COLO829 (cell line): Measurements from ENCODE around the gene LAMB3.

Experiments
- DNase-seq: peaks from one replicate; pipeline ENCODE4 v3.0.0; 2012; ENCODE audit warnings: low spot score

Gene LAMB3

DNA sequence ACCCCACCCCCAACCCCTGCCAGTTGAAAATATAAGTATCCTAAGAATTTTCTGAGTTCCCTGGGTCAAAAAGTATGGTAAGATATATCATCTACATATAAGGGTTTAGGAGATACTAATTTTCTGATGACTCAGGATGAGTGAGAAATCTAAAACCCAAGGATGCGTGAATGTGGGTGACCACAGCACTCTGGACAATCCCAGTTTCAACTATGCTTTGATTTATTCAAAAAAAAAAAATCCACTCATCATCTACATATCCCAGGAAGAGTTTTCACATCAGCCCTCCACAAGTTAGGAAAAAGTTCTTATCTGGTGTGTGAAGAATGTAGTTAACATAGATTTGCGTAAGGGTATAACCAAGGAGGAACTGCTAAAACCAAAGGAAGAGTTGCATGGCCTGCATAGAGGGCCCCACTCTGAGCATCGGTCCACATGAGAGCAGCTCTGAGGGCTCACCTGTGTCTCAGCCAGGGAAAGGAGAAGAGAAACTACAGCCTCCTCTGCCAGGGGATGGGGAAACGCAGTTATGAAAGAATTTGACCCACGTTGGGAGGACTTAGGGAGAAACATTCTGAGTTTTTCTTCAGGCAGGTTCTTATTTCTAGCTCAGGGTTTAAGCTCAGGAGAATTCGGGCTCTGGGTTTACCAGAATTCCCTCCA, 18.8 kb downstream of the LAMB3 start:
- DNase-seq: no peak

- DNase-seq: no peak
Measured at GRCh38 chr1:209630383-209631225, 21.6 kb downstream of the LAMB3 start.

- no peak for DNase-seq
Measured at GRCh38 chr1:209629621-209630382, 22.4 kb downstream of the LAMB3 start.

DNA sequence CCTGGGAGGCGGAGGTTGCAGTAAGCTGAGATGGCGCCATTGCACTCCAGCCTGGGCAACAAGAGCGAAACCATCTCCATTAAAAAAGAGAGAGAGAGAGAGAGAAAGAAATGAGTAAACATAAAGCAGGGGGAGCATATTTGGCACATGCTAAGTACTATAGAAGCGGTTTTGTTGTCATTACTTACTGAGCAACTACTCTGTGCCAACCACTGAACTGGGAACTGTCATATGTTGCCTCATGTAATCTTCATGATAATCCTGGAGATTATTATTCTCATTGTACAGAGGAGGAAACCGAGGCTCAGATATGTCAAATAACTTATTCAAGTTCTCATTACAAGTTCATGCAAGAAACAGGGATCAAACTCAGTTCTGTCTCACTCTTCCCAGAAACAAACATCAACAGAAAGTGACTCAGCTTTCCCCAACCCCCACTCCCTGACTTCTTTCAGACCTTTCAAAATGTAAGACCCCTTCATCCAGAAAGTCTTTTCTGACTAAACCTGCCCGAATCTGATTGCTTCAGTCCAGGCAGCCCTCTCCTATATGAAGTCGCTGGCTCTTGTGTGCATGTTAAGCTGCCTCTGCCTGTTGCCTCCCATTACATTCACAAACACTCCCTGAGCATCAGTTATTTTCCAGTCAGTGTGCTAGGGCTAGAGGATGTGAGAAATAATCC, 23.5 kb downstream of the LAMB3 start:
- no peak for DNase-seq

- DNase-seq: peak; percentile 66
Measured at GRCh38 chr1:209627732-209628196, 24.5 kb downstream of the LAMB3 start.

GRCh38 chr1:209627027-209627731, 25.0 kb downstream of the LAMB3 start:
- DNase-seq: no peak

GRCh38 chr1:209626346-209627026, 25.7 kb downstream of the LAMB3 start:
- DNase-seq: no peak

- no peak for DNase-seq
Measured at GRCh38 chr1:209625791-209626285, 26.4 kb downstream of the LAMB3 start.

- no peak for DNase-seq
Measured at GRCh38 chr1:209624558-209625549, 27.4 kb downstream of the LAMB3 start.

DNA sequence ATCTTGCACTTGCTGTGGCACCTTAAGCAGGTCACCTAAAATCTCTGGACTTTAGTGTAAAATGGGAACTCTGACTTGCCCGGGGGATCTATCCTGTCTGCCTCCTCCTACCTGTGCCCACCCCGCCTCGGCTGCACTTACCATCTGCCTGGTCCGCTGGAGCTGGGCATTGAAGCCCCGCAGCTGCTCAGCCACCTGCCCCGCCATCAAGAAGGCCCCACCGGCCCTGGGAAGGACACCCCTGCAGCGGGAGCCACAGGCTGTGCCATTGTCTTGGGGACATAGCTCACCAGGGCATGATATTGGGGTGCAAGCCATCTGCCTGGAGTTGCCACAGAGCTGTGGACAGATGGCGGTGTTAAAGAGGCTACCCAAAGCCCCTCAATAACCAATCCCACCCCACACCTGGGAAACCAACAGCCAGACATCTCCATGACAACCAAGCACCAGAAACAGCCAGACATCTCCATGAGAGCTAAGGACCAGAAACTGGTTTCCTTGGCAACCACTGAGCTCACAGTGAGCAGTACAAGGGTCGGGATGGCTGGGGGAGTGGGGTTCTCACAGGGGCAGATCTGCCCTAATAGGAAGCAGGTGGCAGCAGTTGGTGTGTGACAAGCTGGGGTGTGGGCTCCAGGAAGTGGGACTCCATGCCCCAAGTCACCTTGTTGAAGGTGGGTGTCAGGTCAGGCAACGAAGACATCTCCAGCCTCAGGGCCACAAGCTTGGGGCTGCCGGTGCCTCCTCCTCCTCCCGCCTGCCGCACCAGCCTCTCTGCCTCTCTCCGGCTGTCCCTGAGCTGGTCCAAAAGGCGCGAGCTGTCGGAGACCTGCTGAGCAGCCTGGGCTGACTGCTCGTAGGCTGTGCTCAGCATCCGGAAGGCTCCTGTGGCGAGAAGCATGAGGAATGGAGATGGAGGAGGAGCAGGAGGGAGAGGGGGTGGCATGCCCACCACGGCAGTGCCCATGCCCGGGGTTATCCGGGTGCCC, 29.1 kb downstream of the LAMB3 start:
- DNase-seq: no peak

GRCh38 chr1:209621741-209622655, 30.2 kb downstream of the LAMB3 start:
- DNase-seq: no peak

DNA sequence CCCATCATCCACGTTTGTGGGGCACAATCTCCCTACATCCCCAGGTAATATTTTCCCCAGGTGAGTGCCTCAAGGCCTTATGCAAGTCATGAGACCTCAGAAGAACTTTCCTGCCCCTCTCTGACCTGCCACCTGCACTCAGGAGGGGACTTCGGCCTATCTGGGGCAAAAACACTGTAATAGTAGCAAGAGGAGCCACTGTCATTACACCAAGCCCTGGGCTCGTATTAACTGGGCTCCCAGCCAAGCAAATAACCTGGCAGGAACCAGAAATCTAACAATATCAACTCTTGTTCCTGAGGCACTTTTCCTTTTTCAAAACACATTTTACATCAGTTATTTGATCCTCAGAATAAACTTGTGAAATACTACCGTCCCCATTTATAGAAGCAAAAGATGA, 30.9 kb downstream of the LAMB3 start:
- DNase-seq: no peak

DNA sequence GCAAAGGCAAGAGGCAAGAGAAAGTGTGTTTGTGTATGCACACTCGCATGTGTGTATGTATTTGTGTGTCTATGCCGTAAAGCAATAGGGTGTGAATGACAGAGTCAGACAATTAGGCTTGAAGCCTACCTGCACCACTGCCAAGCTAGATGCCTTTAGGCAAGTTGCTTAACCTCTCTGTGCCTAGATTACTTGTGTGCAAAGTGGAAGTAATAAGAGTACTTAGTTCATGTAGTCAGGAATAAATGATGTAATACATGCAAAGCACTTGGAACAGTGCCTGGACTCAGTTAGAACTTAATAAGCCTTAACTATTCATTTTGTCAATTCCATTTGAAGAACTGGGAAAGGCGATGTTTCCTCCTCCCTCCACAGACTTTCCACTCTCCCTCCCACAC, 31.7 kb downstream of the LAMB3 start:
- no peak for DNase-seq

- no peak for DNase-seq
Measured at GRCh38 chr1:209619696-209620486, 32.3 kb downstream of the LAMB3 start.

DNA sequence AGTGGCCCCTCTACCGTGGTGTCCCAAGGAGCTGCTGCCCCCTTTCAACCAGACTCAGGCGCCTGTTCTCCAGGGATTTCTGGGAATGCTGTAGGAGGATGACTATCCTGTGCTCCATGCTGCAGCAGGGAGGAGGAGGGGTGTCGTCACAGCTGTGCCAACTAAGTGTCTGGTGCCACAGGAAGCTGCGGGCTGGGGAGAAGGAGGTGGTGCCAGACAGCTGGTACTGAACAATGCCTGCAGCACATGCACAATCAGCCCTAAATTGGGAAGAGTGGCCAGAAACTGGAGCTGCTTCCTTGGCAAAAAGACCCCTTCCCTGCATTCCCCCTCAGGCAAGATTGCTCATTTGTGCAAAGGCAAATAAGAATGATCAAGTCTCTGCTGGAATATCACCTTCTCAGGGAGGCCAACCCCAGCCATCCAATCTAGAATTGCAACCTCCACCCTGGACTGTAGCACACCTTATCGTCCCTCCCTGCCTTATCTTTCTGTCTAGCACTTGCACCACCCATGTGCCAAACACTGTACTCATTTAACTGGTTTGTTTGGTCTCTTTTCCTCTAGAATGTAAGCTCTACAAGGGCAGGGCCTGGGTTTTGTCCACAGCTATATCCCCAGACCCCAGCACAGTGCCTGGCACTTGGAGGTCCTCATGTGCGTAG, 33.3 kb downstream of the LAMB3 start:
- no peak for DNase-seq

DNA sequence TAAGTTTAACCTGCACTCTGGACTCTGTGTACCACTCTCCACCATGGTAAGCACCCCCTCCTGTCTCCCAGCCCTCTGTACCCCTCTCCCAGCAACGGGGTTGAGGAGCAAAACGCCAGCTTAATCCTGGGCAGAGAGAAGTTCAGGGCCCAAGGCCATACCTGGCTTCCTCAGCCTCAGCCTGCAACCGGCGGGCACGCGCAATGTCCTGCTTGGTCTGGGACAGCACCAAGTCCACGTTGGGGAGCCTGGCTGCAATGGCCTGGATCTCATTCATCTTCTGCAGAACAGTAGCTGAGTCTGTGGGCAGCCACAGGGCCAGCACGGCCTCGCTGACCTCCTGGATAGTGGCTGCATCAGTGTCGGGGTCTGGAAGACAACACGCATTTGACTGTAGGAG, 33.9 kb downstream of the LAMB3 start:
- no peak for DNase-seq
